Measurements from ENCODE around the gene TNFRSF14. TPM values are rescaled to one million over a fixed set of nuclear protein-coding genes. Genes with fewer than 3 reads are reported as not detected.

TNFRSF14 gene
- total RNA-seq (2014; rRNA removed; shearing (Covaris generic)) (15.0 and 18.5 TPM in 2 replicates), total RNA-seq (2022) (15.7 and 18.9 TPM in 2 replicates), Bru-seq, nascent RNA (percentile 35 among the genes with signal in this experiment), BruChase-seq, experiment 1, labeled RNA remaining after a 6-hour chase (percentile 42 among the genes with signal in this experiment), BruChase-seq, experiment 2, labeled RNA remaining after a 2-hour chase (percentile 40 among the genes with signal in this experiment)
- long read RNA-seq, partial matches to known transcripts: 2 of 10 reads
- long read RNA-seq, other reads (novel, unspliced or antisense): 7 of 10 reads

DNA sequence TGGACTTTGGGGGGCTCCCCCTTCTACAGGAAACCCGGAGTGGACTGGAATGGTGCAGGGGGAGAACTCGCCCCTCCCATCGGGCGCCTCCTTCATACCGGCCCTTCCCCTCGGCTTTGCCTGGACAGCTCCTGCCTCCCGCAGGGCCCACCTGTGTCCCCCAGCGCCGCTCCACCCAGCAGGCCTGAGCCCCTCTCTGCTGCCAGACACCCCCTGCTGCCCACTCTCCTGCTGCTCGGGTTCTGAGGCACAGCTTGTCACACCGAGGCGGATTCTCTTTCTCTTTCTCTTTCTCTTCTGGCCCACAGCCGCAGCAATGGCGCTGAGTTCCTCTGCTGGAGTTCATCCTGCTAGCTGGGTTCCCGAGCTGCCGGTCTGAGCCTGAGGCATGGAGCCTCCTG lies at the start of gene TNFRSF14:
Gene TNFRSF14 (plus strand): TSS at position 95 of the 401 bp plus-strand sequence. CDS start 294 bp downstream, at position 389.
- BruUV-seq (replicated peaks): no TSS peak
- Histone ChIP-seq H3K4me2 (ENCODE audit: low read length) (peak within 1 kb of the TSS; percentile 73), H3K36me3 (ENCODE audit: insufficient read depth, low read length) (no peaks in the 10 kb centered on the region), H3K9me3 (ENCODE audit: low read length) (no peaks in the 10 kb centered on the region), H4K20me1 (ENCODE audit: insufficient read depth, low read length) (no peaks in the 10 kb centered on the region), H3K4me1 (ENCODE audit: insufficient read depth, low read length, poor library complexity, severe bottlenecking) (peaks cover 20% of the 10 kb centered on the region), H3K9me2 (ENCODE audit: insufficient read depth, low read length) (no peaks in the 10 kb centered on the region), H2AFZ (ENCODE audit: low read length) (peak within 1 kb of the TSS; percentile 77; the same call in 1 of the 2 replicates), H3K4me3 (ENCODE audit: low read depth, low read length, poor library complexity, severe bottlenecking) (peak within 1 kb of the TSS; percentile 65), H3K27ac (ENCODE audit: low read depth, low read length, poor library complexity, severe bottlenecking) (peak within 1 kb of the TSS; percentile 41), H3K79me2 (ENCODE audit: insufficient read depth, low read depth, low read length) (no peaks in the 10 kb centered on the region)
- intact Hi-C loops (cut with micrococcal nuclease; ENCODE audit: unreplicated experiment): loop anchor here (1.0 kb wide), 1 partner anchor 29 kb away; no protein-coding TSS in a partner anchor
- POLR2A ChIA-PET: interaction anchor here (1.3 to 1.6 kb wide), 2 partner anchors 27 to 29 kb away, joined by 4 read pairs; no protein-coding TSS in a partner anchor
- DNase-seq (ENCODE audit: low spot score): peak; percentile 70
- CTCF ChIA-PET (ENCODE audit: unreplicated experiment): no interaction called here
- TF ChIP-seq EZH2phosphoT487 (IDR thresholded peaks at IDR 0.05; ENCODE audit: borderline replicate concordance, low read depth, low read length): no peak
- TF ChIP-seq, protein P1, sequence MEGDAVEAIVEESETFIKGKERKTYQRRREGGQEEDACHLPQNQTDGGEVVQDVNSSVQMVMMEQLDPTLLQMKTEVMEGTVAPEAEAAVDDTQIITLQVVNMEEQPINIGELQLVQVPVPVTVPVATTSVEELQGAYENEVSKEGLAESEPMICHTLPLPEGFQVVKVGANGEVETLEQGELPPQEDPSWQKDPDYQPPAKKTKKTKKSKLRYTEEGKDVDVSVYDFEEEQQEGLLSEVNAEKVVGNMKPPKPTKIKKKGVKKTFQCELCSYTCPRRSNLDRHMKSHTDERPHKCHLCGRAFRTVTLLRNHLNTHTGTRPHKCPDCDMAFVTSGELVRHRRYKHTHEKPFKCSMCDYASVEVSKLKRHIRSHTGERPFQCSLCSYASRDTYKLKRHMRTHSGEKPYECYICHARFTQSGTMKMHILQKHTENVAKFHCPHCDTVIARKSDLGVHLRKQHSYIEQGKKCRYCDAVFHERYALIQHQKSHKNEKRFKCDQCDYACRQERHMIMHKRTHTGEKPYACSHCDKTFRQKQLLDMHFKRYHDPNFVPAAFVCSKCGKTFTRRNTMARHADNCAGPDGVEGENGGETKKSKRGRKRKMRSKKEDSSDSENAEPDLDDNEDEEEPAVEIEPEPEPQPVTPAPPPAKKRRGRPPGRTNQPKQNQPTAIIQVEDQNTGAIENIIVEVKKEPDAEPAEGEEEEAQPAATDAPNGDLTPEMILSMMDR (conservative IDR thresholded peaks at IDR 0.05; ENCODE audit: low read length): no peak

DNA sequence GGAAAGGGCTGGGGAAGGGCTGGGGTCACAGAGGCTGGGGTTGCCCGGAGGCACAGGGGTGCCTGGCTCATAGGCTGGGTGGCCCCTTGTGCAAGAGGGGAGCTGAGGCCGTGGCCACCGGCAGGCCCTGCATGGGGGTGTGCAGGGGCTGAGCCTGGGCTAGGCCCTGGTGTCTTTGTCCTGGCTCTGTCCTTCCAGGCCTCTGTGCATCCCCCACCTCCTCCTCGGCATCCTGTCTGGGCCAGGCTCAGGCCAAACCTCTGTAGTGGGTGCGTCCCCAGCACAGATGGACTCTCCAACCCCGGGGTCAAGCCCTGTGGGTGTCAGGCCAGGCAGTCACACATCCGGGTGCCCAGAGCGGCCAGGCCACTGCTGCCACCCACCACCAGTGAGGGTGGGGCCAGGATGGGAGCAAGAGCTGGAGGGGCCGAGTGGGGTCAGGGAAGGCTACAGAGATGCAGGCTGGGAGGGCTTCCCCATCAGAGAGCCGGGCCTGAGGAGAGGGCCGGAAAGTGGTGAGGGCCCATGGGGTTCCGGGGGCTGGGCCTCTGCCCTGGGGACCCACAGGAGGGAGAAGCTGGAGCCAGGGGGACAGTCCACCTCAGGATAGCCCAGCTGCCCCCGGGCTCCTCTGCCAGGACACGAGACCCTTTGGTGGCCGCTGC lies 49.1 kb upstream of the TNFRSF14 start:
- BruUV-seq (replicated peaks): no TSS peak
- no peaks in the 10 kb centered on the region for H3K9me2 ChIP-seq (ENCODE audit: insufficient read depth, low read length)
- no peak overlapping the region for H3K4me3 ChIP-seq (ENCODE audit: low read depth, low read length, poor library complexity, severe bottlenecking)
- peaks cover 49% of the 10 kb centered on the region for H3K36me3 ChIP-seq (ENCODE audit: insufficient read depth, low read length)
- H4K20me1 ChIP-seq (ENCODE audit: insufficient read depth, low read length): no peaks in the 10 kb centered on the region
- H3K4me1 ChIP-seq (ENCODE audit: insufficient read depth, low read length, poor library complexity, severe bottlenecking): no peaks in the 10 kb centered on the region
- H3K79me2 ChIP-seq (ENCODE audit: insufficient read depth, low read depth, low read length): no peaks in the 10 kb centered on the region
- no peak overlapping the region for H3K4me2 ChIP-seq (ENCODE audit: low read length)
- H2AFZ ChIP-seq (ENCODE audit: low read length): no peak overlapping the region
- TF ChIP-seq, protein P1 (conservative IDR thresholded peaks at IDR 0.05; ENCODE audit: low read length): no peak
- no peak for TF ChIP-seq EZH2phosphoT487 (IDR thresholded peaks at IDR 0.05; ENCODE audit: borderline replicate concordance, low read depth, low read length)
- no peak for DNase-seq (ENCODE audit: low spot score)
- ChIA-PET POLR2A (no interaction called here), CTCF (ENCODE audit: unreplicated experiment) (no interaction called here)
- intact Hi-C loops (cut with micrococcal nuclease; ENCODE audit: unreplicated experiment): no loop called here
- no peak overlapping the region for H3K27ac ChIP-seq (ENCODE audit: low read depth, low read length, poor library complexity, severe bottlenecking)
- no peaks in the 10 kb centered on the region for H3K9me3 ChIP-seq (ENCODE audit: low read length)

DNA sequence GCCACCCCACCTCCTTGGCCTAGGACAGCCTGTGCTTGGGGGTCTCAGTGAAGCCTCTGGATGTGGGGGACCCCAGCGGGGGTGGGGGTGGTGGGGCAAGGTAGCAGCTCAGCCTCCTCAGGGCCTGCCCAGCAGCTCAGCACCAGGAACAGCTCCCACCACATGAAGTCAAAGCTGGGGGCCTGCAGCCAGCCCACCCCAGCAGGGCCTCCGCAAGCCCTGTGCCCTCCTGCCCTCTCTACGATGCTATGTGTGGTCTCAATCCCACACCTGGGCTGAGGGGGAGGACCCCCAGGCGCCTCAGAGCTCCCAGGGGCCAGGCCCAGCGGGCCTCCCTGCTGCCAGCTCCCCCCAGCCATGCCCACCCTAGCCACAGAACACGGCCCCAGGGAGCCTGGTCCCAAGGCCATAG lies 48.4 kb upstream of the TNFRSF14 start:
- BruUV-seq (replicated peaks): no TSS peak
- DNase-seq (ENCODE audit: low spot score): no peak
- Histone ChIP-seq H3K9me2 (ENCODE audit: insufficient read depth, low read length) (no peaks in the 10 kb centered on the region), H3K4me3 (ENCODE audit: low read depth, low read length, poor library complexity, severe bottlenecking) (no peak overlapping the region), H3K4me1 (ENCODE audit: insufficient read depth, low read length, poor library complexity, severe bottlenecking) (no peaks in the 10 kb centered on the region), H3K79me2 (ENCODE audit: insufficient read depth, low read depth, low read length) (no peaks in the 10 kb centered on the region), H4K20me1 (ENCODE audit: insufficient read depth, low read length) (no peaks in the 10 kb centered on the region; the same call in 1 of the 2 replicates), H3K27ac (ENCODE audit: low read depth, low read length, poor library complexity, severe bottlenecking) (no peak overlapping the region), H3K4me2 (ENCODE audit: low read length) (no peak overlapping the region), H3K9me3 (ENCODE audit: low read length) (no peaks in the 10 kb centered on the region), H2AFZ (ENCODE audit: low read length) (no peak overlapping the region), H3K36me3 (ENCODE audit: insufficient read depth, low read length) (peaks cover 56% of the 10 kb centered on the region)
- ChIA-PET POLR2A (no interaction called here), CTCF (ENCODE audit: unreplicated experiment) (no interaction called here)
- TF ChIP-seq, protein P1 (conservative IDR thresholded peaks at IDR 0.05; ENCODE audit: low read length): no peak
- no peak for TF ChIP-seq EZH2phosphoT487 (IDR thresholded peaks at IDR 0.05; ENCODE audit: borderline replicate concordance, low read depth, low read length)
- intact Hi-C loops (cut with micrococcal nuclease; ENCODE audit: unreplicated experiment): no loop called here
